BJ (cell line): ENCODE results near the gene APLNR. TPM values are rescaled to one million over a fixed set of nuclear protein-coding genes. Genes with fewer than 3 reads are reported as not detected.

Experiments used
- polyA plus RNA-seq: library from polyadenylated mRNA; depleted of rRNA; stranded (reverse); fragments of >200 nt; gene quantifications from 2 replicates; pipeline ENCODE4 v1.2.3, GENCODE V29; 2011; rRNA removed

APLNR gene
- polyA plus RNA-seq, 1 experiment = not detected

Other genes with a start within 250 kb of the APLNR start
- not detected in 2 replicates for gene OR5AK2, start 248.3 kb downstream of the APLNR start, polyA plus RNA-seq
- gene LRRC55, start 55.3 kb downstream of the APLNR start, polyA plus RNA-seq = not detected in 2 replicates
- gene TNKS1BP1, start 87.7 kb upstream of the APLNR start, polyA plus RNA-seq = 51.1 and 73.7 TPM in 2 replicates
- 100 and 102 TPM in 2 replicates for gene SSRP1, start 98.6 kb upstream of the APLNR start, polyA plus RNA-seq
- not detected in 2 replicates for gene P2RX3, start 101.1 kb upstream of the APLNR start, polyA plus RNA-seq
- gene PRG3, start 143.9 kb upstream of the APLNR start, polyA plus RNA-seq = not detected in 2 replicates
- not detected in 2 replicates for gene PRG2, start 153.4 kb upstream of the APLNR start, polyA plus RNA-seq
- 16.7 and 26.7 TPM in 2 replicates for gene SLC43A3, start 189.9 kb upstream of the APLNR start, polyA plus RNA-seq
- 0.10 and 0.43 TPM in 2 replicates for gene RTN4RL2, start 223.3 kb upstream of the APLNR start, polyA plus RNA-seq